ENCODE results near the gene NUDT16. TPM values are rescaled to one million over a fixed set of nuclear protein-coding genes. Genes with fewer than 3 reads are reported as not detected.
A peak's percentile ranks its signal among the peaks of the same experiment; 100 is the strongest.

Gene NUDT16
- 41.0 TPM for total RNA-seq

GRCh38 chr3:131381445-131382291 lies at the start of gene NUDT16:
TSS of gene NUDT16 (plus strand) at chr3:131381774. CDS start at chr3:131381805, 31 bp downstream.
- Histone ChIP-seq H3K27ac (peak within 1 kb of the TSS; percentile 85 to 91), H3K4me1 (peaks cover 8 to 24% of the 10 kb centered on the region in 2 donors), H3K27me3 (no peaks in the 10 kb centered on the region), H3K36me3 (peaks cover 3 to 10% of the 10 kb centered on the region in 2 donors), H3K4me3 (peak within 1 kb of the TSS; percentile 82 to 95), H3K9me3 (no peaks in the 10 kb centered on the region)
- peak; percentile 99 to 100 for DNase-seq (ENCODE audit: low spot score in 2 of 2)
- intact Hi-C loops (cut with DNase I) = loop anchor here (1.0 to 5.0 kb wide), 7 partner anchors 19 to 1269 kb away; partner anchors contain the start of genes ASTE1, ATP2C1, MRPL3 and NEK11
- peak in 1 of 3 experiments; percentile 6 for TF ChIP-seq CTCF (IDR thresholded peaks at IDR 0.05)

- Histone ChIP-seq H3K9me3 (no peaks in the 10 kb centered on the region), H3K4me1 (peaks cover 0 to 2% of the 10 kb centered on the region in 2 donors), H3K27ac (no peak overlapping the region), H3K27me3 (no peaks in the 10 kb centered on the region), H3K36me3 (no peaks in the 10 kb centered on the region), H3K4me3 (peak overlapping the region in 1 of 2 donors; percentile 2)
- intact Hi-C loops (cut with DNase I) = no loop called here
- TF ChIP-seq CTCF (IDR thresholded peaks at IDR 0.05) = no peak
- DNase-seq (ENCODE audit: low spot score in 2 of 2) = no peak
Observed at GRCh38 chr3:131338948-131339640, 42.5 kb upstream of the NUDT16 start.

- intact Hi-C loops (cut with DNase I) = no loop called here
- peaks cover 0 to 2% of the 10 kb centered on the region in 2 donors for H3K4me1 ChIP-seq
- no peak overlapping the region for H3K4me3 ChIP-seq
- no peaks in the 10 kb centered on the region for H3K36me3 ChIP-seq
- no peak overlapping the region for H3K27ac ChIP-seq
- TF ChIP-seq CTCF (IDR thresholded peaks at IDR 0.05) = no peak
- no peaks in the 10 kb centered on the region for H3K9me3 ChIP-seq
- no peak for DNase-seq (ENCODE audit: low spot score in 2 of 2)
- no peaks in the 10 kb centered on the region for H3K27me3 ChIP-seq
Observed at GRCh38 chr3:131341761-131342160, 39.8 kb upstream of the NUDT16 start.

GRCh38 chr3:131348911-131349310 lies 32.7 kb upstream of the NUDT16 start:
- H3K36me3 ChIP-seq = no peaks in the 10 kb centered on the region
- no peak overlapping the region for H3K27ac ChIP-seq
- H3K9me3 ChIP-seq = no peaks in the 10 kb centered on the region
- H3K4me1 ChIP-seq = peaks cover 0 to 2% of the 10 kb centered on the region in 2 donors
- DNase-seq (ENCODE audit: low spot score in 2 of 2) = no peak
- intact Hi-C loops (cut with DNase I) = no loop called here
- no peak for TF ChIP-seq CTCF (IDR thresholded peaks at IDR 0.05)
- H3K4me3 ChIP-seq = no peak overlapping the region
- H3K27me3 ChIP-seq = no peaks in the 10 kb centered on the region

GRCh38 chr3:131349454-131349853 lies 32.1 kb upstream of the NUDT16 start:
- Histone ChIP-seq H3K27me3 (no peaks in the 10 kb centered on the region), H3K9me3 (no peaks in the 10 kb centered on the region), H3K4me1 (peaks cover 0 to 2% of the 10 kb centered on the region in 2 donors), H3K36me3 (no peaks in the 10 kb centered on the region), H3K27ac (no peak overlapping the region), H3K4me3 (no peak overlapping the region)
- no peak for TF ChIP-seq CTCF (IDR thresholded peaks at IDR 0.05)
- intact Hi-C loops (cut with DNase I) = no loop called here
- no peak for DNase-seq (ENCODE audit: low spot score in 2 of 2)
